HG02642 (cell line): Measurements from ENCODE around the gene KRTAP3-2.
"Not testable (repeated sequence)": the region's sequence is repeated elsewhere in the genome, so short reads cannot be mapped to it uniquely, and the experiment has no call there.

Experiments
- ATAC-seq: cut with Tn5 transposase; IDR thresholded peaks from one replicate; pipeline ENCODE4 v1.9.1; 2021; ENCODE audit warnings: mild to moderate bottlenecking; ENCODE audit not compliant: unreplicated experiment, poor library complexity

KRTAP3-2 gene

DNA sequence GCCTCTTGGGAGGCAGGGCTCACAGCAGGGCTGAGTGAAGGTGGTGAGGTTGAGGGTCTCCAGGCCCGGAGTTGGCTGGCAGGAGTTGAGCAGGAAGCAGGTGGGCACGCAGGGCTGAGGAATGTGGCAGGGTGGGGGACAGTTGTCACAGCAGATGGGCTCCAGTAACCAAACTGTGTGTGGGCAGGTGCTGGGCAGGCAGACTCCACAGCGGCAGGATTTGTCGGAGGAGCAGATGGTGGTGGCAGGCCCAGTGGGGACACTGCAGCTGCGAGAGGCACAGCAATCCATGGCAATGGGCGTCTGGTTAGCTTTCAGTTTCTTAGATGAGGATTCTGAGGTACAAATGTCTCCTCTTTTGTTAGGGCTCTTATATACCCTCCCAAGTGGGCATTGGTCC, at the start of gene KRTAP3-2:
TSS of gene KRTAP3-2 (minus strand) at position 344 of the 400 bp plus-strand sequence. CDS start at position 291, 53 bp downstream.
- not testable (repeated sequence) for ATAC-seq

GRCh38 chr17:41049110-41049509, 49.4 kb upstream of the KRTAP3-2 start:
- ATAC-seq = no peak

- no peak for ATAC-seq
Observed at GRCh38 chr17:41048441-41048840, 48.7 kb upstream of the KRTAP3-2 start.

GRCh38 chr17:41046735-41047465, 47.2 kb upstream of the KRTAP3-2 start, which contains the start of gene KRTAP2-1:
KRTAP2-1 (minus strand) TSS chr17:41047316; CDS start chr17:41047267, 49 bp downstream.
- ATAC-seq = not testable (repeated sequence)

DNA sequence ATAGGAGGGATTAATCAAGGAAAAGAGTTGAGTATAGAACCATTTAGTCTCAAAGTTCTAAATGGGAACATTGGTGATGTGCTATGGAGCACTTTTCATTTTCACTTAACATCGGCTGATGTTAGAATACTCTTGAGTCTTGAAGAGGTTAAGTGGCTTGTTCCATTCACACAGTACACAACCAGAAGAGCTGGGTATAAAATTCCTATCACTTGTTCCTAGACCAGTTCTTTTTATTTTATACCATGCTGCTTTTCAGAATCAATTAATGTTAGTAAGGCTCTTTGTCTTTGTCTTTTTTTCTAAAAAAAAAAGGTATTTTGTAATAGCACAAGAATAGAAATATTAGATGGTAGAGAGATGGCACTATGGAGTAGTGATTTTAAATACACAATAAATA, 43.2 kb upstream of the KRTAP3-2 start:
- ATAC-seq = no peak

- not testable (repeated sequence) for ATAC-seq
Observed at GRCh38 chr17:41040783-41041571, 41.3 kb upstream of the KRTAP3-2 start, which contains the start of gene KRTAP1-1. KRTAP1-1 (minus strand) TSS chr17:41041450; CDS start chr17:41041397, 53 bp downstream.

DNA sequence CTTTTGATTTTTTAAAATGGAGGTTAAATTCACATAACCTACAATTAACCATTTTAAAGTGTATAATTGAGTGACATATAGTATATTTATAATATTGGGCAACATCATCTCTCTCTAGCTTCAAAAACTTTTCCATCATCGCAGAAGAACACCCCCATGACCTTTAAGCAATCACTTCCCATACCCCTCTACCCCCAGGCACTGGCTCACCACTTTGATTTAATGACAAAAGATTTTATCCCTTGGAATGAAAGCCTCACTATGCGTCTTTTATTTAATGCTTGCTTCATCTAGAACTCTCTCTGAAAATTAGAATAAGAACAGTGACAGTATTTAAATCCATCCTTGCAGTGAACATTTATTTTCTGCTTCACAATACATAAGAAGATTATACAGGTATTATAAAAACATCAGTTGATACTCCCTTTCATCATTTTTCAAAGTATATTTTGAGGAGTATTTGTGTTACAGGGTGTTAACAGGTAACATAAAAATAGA, 38.2 kb upstream of the KRTAP3-2 start:
- no peak for ATAC-seq

GRCh38 chr17:41034346-41034935, 34.7 kb upstream of the KRTAP3-2 start, which contains the start of gene KRTAP1-3:
KRTAP1-3 (minus strand) TSS chr17:41034874; CDS start chr17:41034821, 53 bp downstream.
- not testable (repeated sequence) for ATAC-seq

DNA sequence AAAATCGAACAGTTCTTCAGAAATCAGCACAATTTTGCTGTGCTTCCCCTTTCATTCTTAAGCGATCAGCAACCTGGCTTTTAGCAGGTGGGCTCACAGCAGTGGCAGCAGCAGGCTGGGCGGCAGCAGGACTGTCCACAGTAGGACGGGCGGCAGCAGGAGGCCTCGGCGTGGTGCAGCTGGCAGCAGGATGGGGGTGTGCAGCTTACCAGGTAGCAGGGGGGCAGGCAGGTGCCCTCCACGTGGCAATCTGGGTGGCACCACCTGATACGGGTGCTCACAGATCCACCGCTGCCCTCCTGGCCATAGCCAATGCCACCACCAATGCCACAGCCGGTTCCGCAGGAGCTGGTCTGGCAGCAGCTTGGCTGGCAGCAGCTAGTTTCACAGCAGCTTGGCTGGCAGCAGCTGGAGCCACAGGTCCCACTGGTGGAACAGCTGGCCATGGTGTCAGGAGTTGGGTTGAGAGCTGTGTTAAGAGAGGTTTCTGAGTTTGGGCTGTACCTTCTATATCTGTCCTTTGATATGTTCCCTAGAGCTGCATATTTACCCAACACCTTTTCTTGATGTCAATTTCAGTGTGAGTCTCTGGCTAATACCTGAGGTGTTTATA, 30.0 kb upstream of the KRTAP3-2 start, which contains the start of gene KRTAP1-4:
TSS of gene KRTAP1-4 (minus strand) at position 563 of the 613 bp plus-strand sequence. CDS start at position 446, 117 bp downstream.
- ATAC-seq = no peak

- no peak for ATAC-seq
Observed at GRCh38 chr17:41026715-41027471, 27.2 kb upstream of the KRTAP3-2 start, which contains the start of gene KRTAP1-5. KRTAP1-5 (minus strand) TSS chr17:41027208; CDS start chr17:41027155, 53 bp downstream.

DNA sequence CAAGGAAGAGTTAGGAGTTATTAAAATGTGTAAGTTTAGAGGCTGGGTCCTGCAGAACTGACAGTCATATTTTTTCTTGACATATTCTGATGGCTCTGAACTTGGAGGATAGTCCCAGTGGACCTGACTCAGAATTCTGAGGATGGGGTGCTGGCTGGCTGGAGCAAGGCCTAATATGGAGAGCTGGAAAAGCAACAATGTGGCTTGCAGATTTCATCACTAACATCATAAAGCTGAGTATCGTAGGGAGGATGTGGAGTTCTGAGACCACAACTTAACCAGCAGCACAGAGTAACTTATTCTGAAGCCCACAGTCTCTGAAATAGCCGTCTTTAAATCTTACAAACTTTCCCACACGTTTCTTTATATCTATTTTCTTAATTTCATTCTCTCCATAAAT, 25.0 kb upstream of the KRTAP3-2 start:
- no peak for ATAC-seq

DNA sequence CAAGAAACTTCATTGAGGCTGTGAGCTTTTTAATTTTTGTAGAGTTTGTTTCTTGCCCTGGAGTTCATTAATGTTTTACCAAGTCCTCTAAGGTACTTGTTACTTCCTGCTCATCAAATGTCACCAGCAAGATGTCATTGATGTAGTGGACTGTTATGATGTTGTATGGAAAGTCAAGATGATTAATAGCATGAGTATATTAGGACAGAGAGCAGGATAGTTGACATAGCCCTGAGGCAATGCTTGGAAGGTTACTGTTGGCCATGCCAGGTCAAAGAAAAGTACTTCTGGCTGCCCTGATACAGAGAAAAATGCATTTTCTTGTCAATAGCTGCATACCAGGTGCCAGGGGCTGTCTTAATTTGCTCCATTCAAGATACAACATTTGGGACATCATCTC, 20.6 kb upstream of the KRTAP3-2 start:
- ATAC-seq = no peak

DNA sequence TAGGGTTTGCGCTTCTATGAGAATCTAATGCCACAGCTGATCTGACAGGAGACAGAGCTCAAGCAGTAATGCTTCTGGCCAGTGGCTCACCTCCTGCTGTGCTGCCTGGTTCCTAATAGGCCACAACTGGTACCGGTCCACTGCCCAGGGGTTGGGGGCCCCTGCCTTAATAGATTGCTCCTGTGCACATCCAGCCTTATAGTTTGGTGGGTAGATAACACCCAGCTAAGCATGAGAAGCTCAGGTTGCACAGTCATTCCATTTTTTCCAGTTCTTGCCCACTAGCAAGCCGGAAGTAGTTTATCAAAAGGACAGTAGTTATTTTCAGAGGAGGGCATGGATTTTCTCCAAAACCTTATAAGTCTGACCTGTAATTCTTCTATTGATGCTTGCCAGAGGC, 19.7 kb upstream of the KRTAP3-2 start:
- ATAC-seq = no peak

DNA sequence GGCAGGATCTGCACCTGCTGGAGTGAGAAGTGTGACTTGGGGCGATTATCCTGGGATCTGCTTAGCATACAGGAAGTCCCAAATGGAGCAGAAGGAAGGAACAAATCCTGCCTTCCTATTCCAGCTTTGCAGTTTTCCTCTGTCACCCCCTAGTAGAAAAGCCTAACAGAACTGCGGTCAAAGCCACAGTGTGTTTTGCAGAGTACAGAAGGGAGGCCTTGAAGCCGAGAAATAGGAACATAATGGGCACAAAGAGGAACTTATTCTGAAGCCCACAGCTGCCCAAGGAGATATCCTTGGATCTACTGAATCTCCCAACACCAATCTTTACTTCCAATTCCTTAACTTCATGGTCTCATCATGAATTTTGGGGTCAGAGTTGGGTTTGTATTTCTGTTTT, 18.8 kb upstream of the KRTAP3-2 start:
- ATAC-seq = no peak

DNA sequence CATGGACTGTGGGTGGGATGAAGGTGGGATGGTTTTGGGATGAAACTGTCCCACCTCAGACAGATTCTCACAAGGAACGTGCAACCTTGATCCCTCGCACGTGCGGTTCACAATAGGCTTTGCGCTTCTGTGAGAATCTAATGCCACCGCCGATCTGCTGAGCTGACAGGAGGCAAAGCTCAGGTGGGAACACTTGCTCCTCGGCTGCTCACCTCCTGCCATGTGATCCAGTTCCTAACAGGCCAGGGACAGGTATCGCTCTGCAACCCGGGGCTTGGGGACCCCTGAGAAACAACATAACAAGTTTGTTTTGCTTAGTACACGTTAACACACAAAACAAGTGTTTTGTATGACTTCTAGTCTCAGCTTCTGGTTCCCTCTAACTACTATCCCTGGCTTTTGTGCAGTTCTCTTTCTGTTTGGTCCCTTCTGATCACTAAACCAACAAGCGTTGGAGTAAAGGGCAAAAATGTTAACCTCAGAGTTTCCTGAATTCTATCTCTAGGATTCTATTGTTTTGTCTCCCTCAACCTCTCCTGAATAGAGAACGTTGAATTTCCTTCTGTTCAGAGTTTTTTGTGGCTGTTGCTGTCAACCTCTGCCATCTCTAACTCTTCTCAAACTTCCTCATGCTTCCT, 17.0 kb upstream of the KRTAP3-2 start:
- ATAC-seq = no peak

DNA sequence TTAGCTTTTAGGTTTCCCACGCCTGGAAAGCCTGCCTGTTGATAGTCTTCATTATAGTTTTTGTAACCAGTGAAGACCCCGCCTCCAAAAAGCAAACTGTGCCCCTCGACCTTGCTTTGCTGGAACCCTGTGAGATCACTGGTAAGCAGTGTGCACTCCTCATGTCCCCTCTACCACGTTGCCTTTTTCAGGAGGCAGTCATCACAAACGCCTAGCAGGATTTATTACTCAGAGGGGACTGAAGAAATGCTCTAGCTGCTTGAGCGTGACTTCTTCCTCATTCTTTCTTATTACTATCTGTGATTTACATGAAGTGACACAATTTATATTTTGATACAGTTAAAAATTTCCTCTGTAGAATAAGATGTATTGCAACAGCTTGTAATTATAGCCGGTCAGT, 15.7 kb upstream of the KRTAP3-2 start:
- ATAC-seq = no peak

DNA sequence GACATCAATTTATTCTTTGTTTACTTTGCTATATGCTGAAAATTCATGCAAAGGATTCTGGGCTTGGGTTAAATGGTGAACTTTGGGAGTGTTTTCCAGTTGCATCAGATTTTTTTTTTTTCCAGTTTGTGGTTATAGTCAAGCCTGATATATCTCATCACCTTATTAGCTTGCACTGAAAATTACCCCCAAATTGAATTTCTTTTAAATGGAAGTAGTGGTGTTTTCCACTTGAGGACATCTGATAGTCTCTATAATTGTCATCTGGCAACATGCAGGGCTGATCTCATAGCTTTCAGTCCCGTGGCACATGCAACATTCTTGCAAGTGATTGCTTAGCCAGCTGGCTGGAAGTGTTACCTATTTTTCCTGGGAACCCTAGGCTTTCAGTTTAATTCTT, 13.9 kb upstream of the KRTAP3-2 start:
- ATAC-seq = no peak

- no peak for ATAC-seq
Observed at GRCh38 chr17:41013181-41013580, 13.5 kb upstream of the KRTAP3-2 start.
